Measurements from ENCODE around the gene MTMR11.

- TF ChIP-seq ARNT (IDR thresholded peaks at IDR 0.05): no peak
- TF ChIP-seq SP1 (IDR thresholded peaks at IDR 0.05): no peak
- no peak for TF ChIP-seq TARDBP (IDR thresholded peaks at IDR 0.05)
- no peak for TF ChIP-seq ELF4 (IDR thresholded peaks at IDR 0.05)
- TF ChIP-seq ZNF384 (IDR thresholded peaks at IDR 0.05): no peak
Measured at GRCh38 chr1:149972547-149972946, 35.9 kb upstream of the MTMR11 start.
